SK-N-MC (cell line): ENCODE measurements around the gene CDK8.

Experiments used
- EZH2 ChIP-seq: fragments of 200-600 bp; sonication (generic); IDR thresholded peaks from one replicate; pipeline ENCODE4 v1.6.1; 2017; ENCODE audit warnings: antibody characterized with exemption
- FOXP2 ChIP-seq: optimal IDR thresholded peaks from 2 replicates; pipeline ENCODE3; 2011; ENCODE audit warnings: mild to moderate bottlenecking, moderate library complexity; ENCODE audit not compliant: insufficient read depth; ENCODE audit errors: extremely low read length, control extremely low read depth
- POLR2AphosphoS5 ChIP-seq: IDR thresholded peaks from 2 replicates; pipeline ENCODE4 v1.6.1; 2012; ENCODE audit warnings: mild to moderate bottlenecking, low read depth, low read length, borderline replicate concordance

GRCh38 chr13:26300140-26300539 lies 46.2 kb downstream of the CDK8 start:
- TF ChIP-seq EZH2, result no peak
- TF ChIP-seq POLR2AphosphoS5, result no peak
- no peak for TF ChIP-seq FOXP2
